Activated naive CD4-positive, alpha-beta T cell treated with Interleukin-2 at 50 U/mL for 16 hours (primary cell): ENCODE measurements around the gene SAGE1.
A peak's percentile ranks its signal among the peaks of the same experiment; 100 is the strongest.
"Not testable (repeated sequence)": the region's sequence is repeated elsewhere in the genome, so short reads cannot be mapped to it uniquely, and the experiment has no call there.

ENCODE experiments used
- DNase-seq: peaks from one replicate; pipeline ENCODE4 v3.0.0-alpha.2; 2020

The SAGE1 gene

DNA sequence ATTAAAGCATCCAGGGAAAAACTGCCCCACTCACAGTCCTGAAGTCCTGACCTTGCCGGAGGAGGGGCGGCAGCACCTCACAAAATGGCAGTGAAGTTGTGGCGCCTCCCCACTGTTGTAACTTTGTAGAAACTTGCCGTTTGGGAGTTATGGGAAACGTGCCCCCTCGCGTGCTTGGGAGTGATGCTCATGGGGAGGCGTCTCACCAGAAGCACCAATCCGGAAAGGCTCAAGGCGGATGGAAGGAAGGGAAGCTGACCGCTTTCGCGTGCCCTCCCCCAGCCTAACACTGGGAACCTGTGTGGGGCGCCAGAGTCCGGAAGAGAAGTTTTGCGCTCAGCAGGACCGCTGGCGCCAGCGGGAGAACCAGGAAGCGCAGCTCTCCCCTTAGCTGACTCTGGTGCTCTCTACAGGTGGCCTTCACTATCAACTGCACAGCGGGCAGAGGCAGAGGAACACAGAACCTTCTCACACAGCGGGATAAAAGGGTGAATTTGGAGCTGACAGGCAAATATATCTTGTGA is at the start of gene SAGE1, which contains the start of gene CT45A10:
TSS of gene SAGE1 (plus strand) at position 423 of the 524 bp plus-strand sequence. CDS start 2,527 bp downstream, outside the sequence.
TSS of gene CT45A10 (minus strand) at position 151 of the 524 bp plus-strand sequence. CDS start 8,100 bp downstream, outside the sequence.
- no peak for DNase-seq

DNA sequence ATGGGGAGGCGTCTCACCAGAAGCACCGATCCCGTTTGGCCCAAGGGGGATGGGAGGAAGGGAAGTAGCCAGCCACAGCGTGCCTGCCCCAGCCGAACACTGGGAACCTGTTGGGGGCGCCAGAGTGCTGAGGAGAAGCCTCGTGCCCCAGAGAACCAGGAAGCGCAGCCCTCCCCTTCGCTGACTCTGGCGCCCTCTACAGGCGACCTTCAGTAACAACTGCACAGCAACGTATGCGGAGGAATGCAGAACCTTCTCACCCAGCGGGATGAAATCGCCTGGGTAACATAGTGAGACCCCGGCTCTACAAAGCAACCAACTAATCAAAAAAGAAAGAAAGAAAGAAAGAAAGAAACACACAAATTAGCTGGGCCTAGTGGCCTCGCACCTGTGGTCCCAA is 39.1 kb upstream of the SAGE1 start, which contains the start of gene CT45A8:
TSS of gene CT45A8 (minus strand) at position 101 of the 400 bp plus-strand sequence. CDS start 3,755 bp downstream, outside the sequence.
- DNase-seq, result not testable (repeated sequence)

DNA sequence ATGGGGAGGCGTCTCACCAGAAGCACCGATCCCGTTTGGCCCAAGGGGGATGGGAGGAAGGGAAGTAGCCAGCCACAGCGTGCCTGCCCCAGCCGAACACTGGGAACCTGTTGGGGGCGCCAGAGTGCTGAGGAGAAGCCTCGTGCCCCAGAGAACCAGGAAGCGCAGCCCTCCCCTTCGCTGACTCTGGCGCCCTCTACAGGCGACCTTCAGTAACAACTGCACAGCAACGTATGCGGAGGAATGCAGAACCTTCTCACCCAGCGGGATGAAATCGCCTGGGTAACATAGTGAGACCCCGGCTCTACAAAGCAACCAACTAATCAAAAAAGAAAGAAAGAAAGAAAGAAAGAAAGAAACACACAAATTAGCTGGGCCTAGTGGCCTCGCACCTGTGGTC is 21.8 kb upstream of the SAGE1 start, which contains the start of gene CT45A9:
TSS of gene CT45A9 (minus strand) at position 101 of the 400 bp plus-strand sequence. CDS start 3,751 bp downstream, outside the sequence.
- DNase-seq, result not testable (repeated sequence)

DNA sequence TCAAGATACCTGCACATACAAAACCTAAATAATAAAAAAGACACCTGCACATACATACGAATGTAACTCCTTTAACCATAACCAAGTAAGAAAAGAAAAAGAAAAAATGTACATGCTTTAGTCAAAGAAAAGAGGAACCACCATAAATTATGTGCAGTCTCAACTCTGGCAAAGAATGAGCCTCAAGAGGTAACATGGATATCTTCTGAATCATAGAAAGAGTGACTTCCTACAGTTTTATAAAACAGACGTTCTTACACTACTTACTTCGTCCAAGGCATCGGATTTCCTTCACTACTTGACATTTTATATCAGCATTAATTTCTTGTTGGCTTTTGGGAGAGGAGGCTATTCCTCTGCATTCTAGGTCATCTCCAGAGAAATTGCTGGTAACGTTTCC is 10.8 kb upstream of the SAGE1 start:
- DNase-seq, result not testable (repeated sequence)

- not testable (repeated sequence) for DNase-seq
Measured at GRCh38 chrX:135888230-135888629, 5.3 kb upstream of the SAGE1 start.

- DNase-seq, result peak; percentile 1
Measured at GRCh38 chrX:135888976-135889375, 4.5 kb upstream of the SAGE1 start.

GRCh38 chrX:135890087-135890585 is 3.4 kb upstream of the SAGE1 start:
- no peak for DNase-seq

DNA sequence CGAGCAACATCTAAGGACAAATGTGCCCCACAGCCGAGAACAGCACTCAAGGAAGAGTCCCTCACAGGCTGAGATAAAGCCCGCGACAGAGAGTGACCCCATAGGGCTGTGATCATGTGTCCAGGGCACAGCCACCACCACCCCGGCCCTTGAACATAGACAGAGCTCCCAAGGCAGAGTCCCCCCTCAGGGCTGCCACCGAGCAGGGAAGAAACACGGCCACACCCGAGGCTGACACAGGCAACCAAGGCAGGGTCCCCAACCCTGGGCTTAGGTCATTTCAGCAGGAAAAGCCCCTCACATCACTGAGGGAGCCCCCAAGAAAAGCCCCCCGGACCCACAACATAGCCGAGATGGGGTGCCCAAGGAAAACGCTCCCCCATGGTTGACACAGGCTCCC is 735 bp upstream of the SAGE1 start:
- DNase-seq, result no peak

- DNase-seq, result no peak
Measured at GRCh38 chrX:135910251-135910650, 16.7 kb downstream of the SAGE1 start.

DNA sequence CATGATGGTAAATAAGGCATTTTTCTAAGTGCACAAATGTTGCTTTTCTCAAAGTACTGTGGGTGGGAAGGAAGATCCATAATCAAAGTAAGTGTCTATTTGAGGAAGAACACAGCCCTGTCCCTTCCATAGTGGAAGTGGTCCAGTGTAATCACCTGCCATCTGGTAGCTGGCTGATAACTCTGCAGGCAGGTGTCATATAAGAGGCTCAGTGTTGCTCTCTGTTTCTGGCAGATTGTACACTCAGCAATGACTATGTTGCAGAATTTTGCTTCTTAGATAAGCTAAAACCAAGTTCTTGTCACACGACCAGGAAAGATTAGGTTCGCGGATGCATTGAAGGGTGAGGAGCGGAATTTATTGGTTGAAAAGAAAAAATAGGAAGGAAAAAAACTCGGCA is 20.9 kb downstream of the SAGE1 start:
- no peak for DNase-seq

DNA sequence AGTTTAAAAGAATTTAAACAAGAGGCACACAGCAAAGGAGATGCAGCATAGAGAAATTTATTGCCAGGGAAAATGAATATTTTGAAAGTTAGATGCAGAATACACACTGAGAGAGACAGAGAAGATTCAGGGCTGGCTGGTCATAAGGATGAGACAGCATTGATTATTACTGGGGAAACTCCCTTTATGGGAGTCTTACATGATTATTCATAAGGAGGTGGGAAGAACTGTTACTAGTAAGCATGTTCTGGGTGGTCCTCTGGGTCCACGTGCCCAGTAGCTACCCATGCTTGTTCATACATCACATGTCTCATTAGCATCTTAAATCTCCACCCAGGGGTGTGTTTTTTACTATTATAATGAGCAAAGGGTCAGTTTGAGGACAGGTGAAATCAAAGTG is 27.0 kb downstream of the SAGE1 start:
- DNase-seq, result not testable (repeated sequence)

GRCh38 chrX:135923353-135923752 is 29.8 kb downstream of the SAGE1 start:
- no peak for DNase-seq

GRCh38 chrX:135927897-135928296 is 34.4 kb downstream of the SAGE1 start:
- DNase-seq, result no peak

DNA sequence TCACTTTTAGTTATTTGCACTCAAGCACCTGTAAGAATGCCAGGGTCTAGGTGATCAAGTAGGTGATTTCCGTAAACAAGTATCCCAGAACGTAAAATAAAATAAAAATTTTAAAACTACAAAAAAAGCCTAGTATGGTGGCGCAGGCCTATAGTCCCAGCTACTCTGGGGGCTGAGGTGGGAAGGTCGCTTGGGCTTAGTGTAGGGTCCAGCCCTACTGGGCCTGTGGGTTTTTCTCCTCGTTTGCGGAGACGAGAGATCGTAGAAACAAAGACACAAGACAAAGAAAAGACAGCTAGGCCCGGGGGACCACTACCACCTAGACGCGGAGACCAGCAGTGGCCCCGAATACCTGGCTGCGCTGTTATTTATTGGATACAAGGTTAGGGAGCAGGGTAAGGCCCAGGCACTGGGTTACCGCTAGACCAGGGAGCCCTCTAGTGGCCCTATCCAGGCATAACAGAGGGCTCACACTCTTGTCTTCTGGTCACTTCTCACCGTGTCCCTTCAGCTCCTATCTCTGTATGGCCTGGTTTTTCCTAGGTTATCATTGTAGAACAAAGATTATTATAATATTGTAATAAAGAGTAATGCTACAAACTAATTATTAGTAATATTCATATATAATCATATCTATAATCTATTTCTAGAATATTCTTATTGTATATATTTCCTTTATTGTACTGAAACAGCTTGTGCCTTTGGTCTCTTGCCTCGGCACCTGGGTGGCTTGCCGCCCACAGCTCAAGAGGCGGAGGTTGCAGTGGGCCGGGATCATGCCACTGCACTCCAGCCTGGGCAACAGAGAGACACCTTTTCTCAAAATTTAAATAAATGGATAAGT is 38.4 kb downstream of the SAGE1 start:
- DNase-seq, result peak; percentile 42

DNA sequence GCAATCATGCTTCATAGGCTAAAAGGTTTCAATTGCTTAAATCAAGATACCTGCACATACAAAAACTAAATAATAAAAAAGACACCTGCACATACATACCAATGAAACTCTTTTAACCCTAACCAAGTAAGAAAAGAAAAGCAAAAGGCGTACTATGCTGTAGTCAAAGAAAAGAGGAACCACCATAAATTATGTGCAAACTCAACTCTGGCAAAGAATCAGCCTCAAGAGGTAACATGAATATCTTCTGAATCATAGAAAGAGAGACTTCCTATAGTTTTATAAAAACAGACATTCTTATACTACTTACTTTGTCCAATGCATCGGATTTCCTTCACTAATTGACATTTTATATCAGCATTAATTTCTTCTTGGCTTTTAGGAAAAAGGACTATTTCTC is 51.0 kb downstream of the SAGE1 start:
- no peak for DNase-seq

- DNase-seq, result no peak
Measured at GRCh38 chrX:135951291-135951690, 57.8 kb downstream of the SAGE1 start.
